T-cell (primary cell): Measurements from ENCODE around the gene IQSEC1. TPM values are rescaled to one million over a fixed set of nuclear protein-coding genes. Genes with fewer than 3 reads are reported as not detected.

Experiments used
- ATAC-seq, 4 experiments: fragments of 200-7000 bp in 3 of 4; fragments of 150-1000 bp in 1 of 4; cut with Tn5 transposase; replicated peaks in 1 of 4; 1 replicate in 3 of 4; 2 replicates in 1 of 4; pipeline ENCODE4 v1.10.0; 2021; ENCODE audit warnings: moderate library complexity in 3 of 4, mild to moderate bottlenecking in 2 of 4, moderate number of reproducible peaks in 1 of 4
- CTCF ChIA-PET, 2 donors: fragments of 300-600 bp; sonication (Branson Sonifier 250); formaldehyde crosslinking; loops; one replicate each; lab custom pipeline; 2022; ENCODE audit warnings: antibody characterized with exemption in 2 of 2; lab: Charles Lee
- POLR2A ChIA-PET, 2 donors: fragments of 300-600 bp; sonication (Branson Sonifier 250); formaldehyde crosslinking; loops; one replicate each; lab custom pipeline; 2022; ENCODE audit warnings: antibody characterized with exemption in 2 of 2; lab: Charles Lee
- DNase-seq, 35 experiments: peaks; one replicate each; pipeline versions ENCODE4 v3.0.0 to v3.0.0-alpha.2; 2013 to 2023
- H3K27ac ChIP-seq: one replicate; pipeline ENCODE4 v1.5.1; 2013; ENCODE audit warnings: low read length
- H3K27me3 ChIP-seq, 2 experiments: replicated peaks in 1 of 2; 1 replicate in 1 of 2; 2 replicates in 1 of 2; pipeline versions ENCODE4 v1.6.1 to v1.7.0; 2013; ENCODE audit warnings: low read length in 1 of 2, mixed read lengths in 1 of 2; ENCODE audit not compliant: control insufficient read depth in 2 of 2, insufficient read depth in 2 of 2; ENCODE audit errors: extremely low read depth in 1 of 2
- H3K36me3 ChIP-seq, 2 donors: 1 replicate in 1 of 2; 2 replicates in 1 of 2; pipeline versions ENCODE4 v1.6.1 to v1.7.0; 2013; ENCODE audit warnings: low read length in 1 of 2; ENCODE audit not compliant: control insufficient read depth in 2 of 2, insufficient read depth in 1 of 2; ENCODE audit errors: extremely low read depth in 1 of 2
- H3K4me1 ChIP-seq, 2 experiments: 1 replicate in 1 of 2; 2 replicates in 1 of 2; pipeline versions ENCODE4 v1.6.1 to v1.7.0; 2013; ENCODE audit warnings: low read length in 2 of 2, mixed read lengths in 1 of 2; ENCODE audit not compliant: insufficient read depth in 2 of 2, control insufficient read depth in 1 of 2; ENCODE audit errors: extremely low read depth in 1 of 2
- H3K4me3 ChIP-seq, 2 donors: 1 replicate in 1 of 2; 2 replicates in 1 of 2; pipeline versions ENCODE4 v1.5.1 to v1.7.0; 2013; ENCODE audit warnings: mild to moderate bottlenecking in 2 of 2, low read length in 1 of 2, moderate library complexity in 1 of 2; ENCODE audit not compliant: control insufficient read depth in 1 of 2; ENCODE audit errors: extremely low read depth in 1 of 2
- H3K9me3 ChIP-seq: 2 replicates; pipeline ENCODE4 v1.7.0; 2013
- H3K27ac Mint-ChIP-seq, 2 donors: one replicate each; pipeline ENCODE4 v1.8.0; 2020 to 2021; ENCODE audit warnings: mild to moderate bottlenecking in 2 of 2, mixed read lengths in 2 of 2
- H3K27me3 Mint-ChIP-seq, 2 donors: one replicate each; pipeline ENCODE4 v1.8.0; 2021 to 2022; ENCODE audit warnings: mixed read lengths in 2 of 2
- H3K36me3 Mint-ChIP-seq: one replicate; pipeline ENCODE4 v1.8.0; 2021; ENCODE audit warnings: mixed read lengths
- H3K4me1 Mint-ChIP-seq, 3 donors: one replicate each; pipeline ENCODE4 v1.8.0; 2020 to 2022; ENCODE audit warnings: mixed read lengths in 3 of 3, mild to moderate bottlenecking in 1 of 3
- H3K4me3 Mint-ChIP-seq, 3 donors: one replicate each; pipeline ENCODE4 v1.8.0; 2020 to 2022; ENCODE audit warnings: mild to moderate bottlenecking in 3 of 3, mixed read lengths in 3 of 3, moderate library complexity in 3 of 3
- H3K9me3 Mint-ChIP-seq, 3 donors: one replicate each; pipeline ENCODE4 v1.8.0; 2020 to 2022; ENCODE audit warnings: mixed read lengths in 3 of 3
- WGBS: methylation state at CpG from one replicate; pipeline ENCODE4 v1.1.5; 2013; ENCODE audit warnings: missing lambda C conversion rate; ENCODE audit not compliant: insufficient coverage; 5-methylcytosine and 5-hydroxymethylcytosine counted together
- total RNA-seq, 35 experiments: library from RNA in 6 of 35; stranded (reverse) in 6 of 35; fragments of 120-200 nt in 1 of 35; gene quantifications; one replicate each; pipeline versions ENCODE4 v1.2.1 to v1.2.4 and lab custom pipeline; 2013 to 2026

IQSEC1 gene
- total RNA-seq, 5 donors from 2014 or later (not counting 1 experiment from before 2014, with no cell fraction given) = 73.7 to 113 (median 86.9) TPM

GRCh38 chr3:12891391-12891984, 181.7 kb downstream of the IQSEC1 start:
- POLR2A ChIA-PET = interaction anchor here in 1 of 2 donors (0.6 kb wide), 1 partner anchor 1011 kb away, joined by 3 read pairs; no protein-coding TSS in a partner anchor
- peak in 1 of 4 experiments; percentile 41 for ATAC-seq
- Histone ChIP-seq H3K27me3 (peaks cover 0 to 27% of the 10 kb centered on the region in 2 experiments), H3K4me3 (no peak overlapping the region), H3K4me1 (peaks cover under 1 to 13% of the 10 kb centered on the region in 2 experiments), H3K36me3 (no peaks in the 10 kb centered on the region), H3K9me3 (no peaks in the 10 kb centered on the region), H3K27ac (no peak overlapping the region)
- Mint-ChIP-seq H3K4me1 (peaks cover 5 to 23% (median 12%) of the 10 kb centered on the region in 3 donors), H3K4me3 (peak overlapping the region in 1 of 3 donors; percentile 60), H3K36me3 (no peaks in the 10 kb centered on the region), H3K9me3 (no peaks in the 10 kb centered on the region), H3K27me3 (peaks cover 19 to 26% of the 10 kb centered on the region in 2 donors), H3K27ac (no peak overlapping the region)
- DNase-seq = peak in 1 of 35 experiments; percentile 14
- CTCF ChIA-PET = interaction anchor here (0.6 to 2.2 kb wide), 5 partner anchors 11 to 104 kb away, joined by 3 to 9 read pairs (median 5); no protein-coding TSS in a partner anchor
- 61% methylated on average over 7 of the region's 9 CpGs for WGBS

- Histone ChIP-seq H3K27me3 (peaks cover 0 to 33% of the 10 kb centered on the region in 2 experiments), H3K4me3 (no peak overlapping the region), H3K27ac (no peak overlapping the region), H3K9me3 (no peaks in the 10 kb centered on the region), H3K4me1 (peaks cover 5 to 16% of the 10 kb centered on the region in 2 experiments), H3K36me3 (no peaks in the 10 kb centered on the region)
- Mint-ChIP-seq H3K27ac (no peak overlapping the region), H3K4me3 (no peak overlapping the region), H3K36me3 (no peaks in the 10 kb centered on the region), H3K9me3 (no peaks in the 10 kb centered on the region), H3K27me3 (peaks cover 19 to 28% of the 10 kb centered on the region in 2 donors), H3K4me1 (peaks cover 12 to 27% (median 19%) of the 10 kb centered on the region in 3 donors)
- ATAC-seq (no peak), DNase-seq (no peak)
- CTCF ChIA-PET = interaction anchor here in 1 of 2 donors (1.0 to 2.2 kb wide), 2 partner anchors 23 to 100 kb away, joined by 5 to 9 read pairs; no protein-coding TSS in a partner anchor
- 90% methylated on average over 9 of the region's 10 CpGs for WGBS
- POLR2A ChIA-PET = no interaction called here
Measured at GRCh38 chr3:12890610-12891390, 182.4 kb downstream of the IQSEC1 start.

- no peak for DNase-seq
- Histone ChIP-seq H3K4me1 (peaks cover 5 to 11% of the 10 kb centered on the region in 2 experiments), H3K27me3 (peaks cover 0 to 49% of the 10 kb centered on the region in 2 experiments), H3K4me3 (no peak overlapping the region), H3K27ac (no peak overlapping the region), H3K9me3 (no peaks in the 10 kb centered on the region), H3K36me3 (peaks cover 0 to 4% of the 10 kb centered on the region in 2 donors)
- peaks cover 19 to 28% of the 10 kb centered on the region in 2 donors for H3K27me3 Mint-ChIP-seq
- ChIA-PET POLR2A (no interaction called here), CTCF (interaction anchor here in 1 of 2 donors (0.6 kb wide), 1 partner anchor 771 kb away, joined by 3 read pairs; no protein-coding TSS in a partner anchor)
- H3K36me3 Mint-ChIP-seq = no peaks in the 10 kb centered on the region
- WGBS = 85% methylated on average over 9 of the region's 12 CpGs
- H3K4me3 Mint-ChIP-seq = peak overlapping the region in 1 of 3 donors; percentile 51
- peaks cover 11 to 19% (median 12%) of the 10 kb centered on the region in 3 donors for H3K4me1 Mint-ChIP-seq
- no peak overlapping the region for H3K27ac Mint-ChIP-seq
- no peak for ATAC-seq
- H3K9me3 Mint-ChIP-seq = no peaks in the 10 kb centered on the region
Measured at GRCh38 chr3:12886736-12887135, 186.5 kb downstream of the IQSEC1 start.

- Mint-ChIP-seq H3K4me3 (peak overlapping the region; percentile 51 to 60 (median 53)), H3K27me3 (peaks cover 19 to 27% of the 10 kb centered on the region in 2 donors), H3K4me1 (peaks cover 6 to 18% (median 11%) of the 10 kb centered on the region in 3 donors), H3K36me3 (no peaks in the 10 kb centered on the region), H3K27ac (no peak overlapping the region), H3K9me3 (no peaks in the 10 kb centered on the region)
- DNase-seq (peak in 6 of 35 experiments; percentile 10 to 31 (median 24)), ATAC-seq (peak; percentile 41 to 79 (median 48))
- ChIA-PET POLR2A (no interaction called here), CTCF (no interaction called here)
- H3K9me3 ChIP-seq = no peaks in the 10 kb centered on the region
- peaks cover 5 to 7% of the 10 kb centered on the region in 2 experiments for H3K4me1 ChIP-seq
- no peak overlapping the region for H3K27ac ChIP-seq
- H3K36me3 ChIP-seq = peaks cover 0 to 4% of the 10 kb centered on the region in 2 donors
- no peak overlapping the region for H3K4me3 ChIP-seq
- WGBS = 33% methylated on average over 4 of the region's 10 CpGs
- peaks cover 0 to 44% of the 10 kb centered on the region in 2 experiments for H3K27me3 ChIP-seq
Measured at GRCh38 chr3:12886106-12886679, 187.0 kb downstream of the IQSEC1 start.

GRCh38 chr3:12885583-12885930, 187.7 kb downstream of the IQSEC1 start:
- H3K4me3 Mint-ChIP-seq = peak overlapping the region in 2 of 3 donors; percentile 51 to 60
- ATAC-seq (no peak), DNase-seq (no peak)
- peaks cover 17 to 23% of the 10 kb centered on the region in 2 donors for H3K27me3 Mint-ChIP-seq
- POLR2A ChIA-PET = no interaction called here
- 100% methylated on average over 2 of the region's 4 CpGs for WGBS
- Histone ChIP-seq H3K27ac (no peak overlapping the region), H3K9me3 (no peaks in the 10 kb centered on the region), H3K36me3 (peaks cover 0 to 4% of the 10 kb centered on the region in 2 donors), H3K4me1 (peaks cover 5 to 7% of the 10 kb centered on the region in 2 experiments), H3K27me3 (peaks cover 0 to 39% of the 10 kb centered on the region in 2 experiments), H3K4me3 (no peak overlapping the region)
- H3K27ac Mint-ChIP-seq = no peak overlapping the region
- H3K36me3 Mint-ChIP-seq = no peaks in the 10 kb centered on the region
- CTCF ChIA-PET = no interaction called here
- peaks cover 6 to 18% (median 11%) of the 10 kb centered on the region in 3 donors for H3K4me1 Mint-ChIP-seq
- H3K9me3 Mint-ChIP-seq = no peaks in the 10 kb centered on the region
